Stomach (tissue), 9 donors: ENCODE measurements around the gene IL4. TPM values are rescaled to one million over a fixed set of nuclear protein-coding genes. Genes with fewer than 3 reads are reported as not detected.

ENCODE experiments used
- DNase-seq, 2 donors: peaks; one replicate each; pipeline versions ENCODE4 v3.0.0 to v3.0.0-alpha.2; 2013 to 2019
- H3K27ac ChIP-seq, 5 donors: fragments of 200-600 bp in 4 of 5; sonication (generic) in 4 of 5; one replicate each; pipeline ENCODE4 v1.5.1; 2013 to 2019; ENCODE audit warnings: mild to moderate bottlenecking in 1 of 5, moderate library complexity in 1 of 5
- H3K27me3 ChIP-seq, 3 donors: fragments of 200-600 bp; sonication (generic); one replicate each; pipeline ENCODE4 v1.5.1; 2017 to 2019; ENCODE audit warnings: mixed run types in 1 of 3
- H3K36me3 ChIP-seq, 4 donors: fragments of 200-600 bp; sonication (generic); 1 replicate in 3 of 4; 2 replicates in 1 of 4; pipeline ENCODE4 v1.5.1; 2016 to 2019
- H3K4me1 ChIP-seq, 4 donors: fragments of 200-600 bp; sonication (generic); one replicate each; pipeline ENCODE4 v1.5.1; 2016 to 2019
- H3K4me3 ChIP-seq, 4 donors: fragments of 200-600 bp; sonication (generic) in 3 of 4; one replicate each; pipeline ENCODE4 v1.5.1; 2016 to 2019; ENCODE audit warnings: mild to moderate bottlenecking in 1 of 4
- H3K9me3 ChIP-seq, 4 donors: fragments of 200-600 bp; sonication (generic); one replicate each; pipeline ENCODE4 v1.5.1; 2016 to 2019
- CTCF ChIP-seq, 7 experiments: fragments of 450-650 bp in 4 of 7; fragments of 200-600 bp in 3 of 7; sonication (generic) in 3 of 7; IDR thresholded peaks; one replicate each; pipeline ENCODE4 v1.5.1; 2016 to 2019; ENCODE audit warnings: antibody characterized with exemption in 7 of 7, control low read depth in 2 of 7, mild to moderate bottlenecking in 1 of 7
- EP300 ChIP-seq: sonication (generic); formaldehyde crosslinking; IDR thresholded peaks from one replicate; pipeline ENCODE4 v1.6.1; 2017; ENCODE audit warnings: antibody characterized with exemption
- POLR2A ChIP-seq, 4 donors: fragments of 450-650 bp; IDR thresholded peaks; one replicate each; pipeline ENCODE4 v1.6.1; 2016; ENCODE audit warnings: antibody characterized with exemption in 4 of 4, control low read depth in 2 of 4, mild to moderate bottlenecking in 1 of 4, moderate library complexity in 1 of 4
- POLR2AphosphoS5 ChIP-seq, 3 donors: sonication (generic); formaldehyde crosslinking; IDR thresholded peaks; one replicate each; pipeline ENCODE4 v1.6.1; 2016; ENCODE audit warnings: antibody characterized with exemption in 3 of 3
- WGBS, 5 donors: extraction: QIAGEN DNeasy Blood & Tissue Kit in 3 of 5; methylation state at CpG; one replicate each; pipeline versions ENCODE4 v1.1.5 to v1.1.7; 2013 to 2018; 5-methylcytosine and 5-hydroxymethylcytosine counted together
- intact Hi-C: fragments of 100-400 bp; cut with DNase I; formaldehyde crosslinking; loops from one replicate; pipeline ENCODE4 v1.15.1; 2023; ENCODE audit warnings: low total_unique reads
- polyA plus RNA-seq, 3 donors: library from polyadenylated mRNA; stranded (reverse); fragments of 200-250 nt; gene quantifications; one replicate each; pipeline ENCODE4 v1.2.3, GENCODE V29; 2013
- total RNA-seq, 5 donors: library from RNA; depleted of rRNA; stranded (reverse); fragments of >200 nt; gene quantifications; one replicate each; pipeline versions ENCODE4 v1.1.0 to v1.2.3, GENCODE V29; 2014 to 2016
- donor health status: healthy with polysubstance abuse.
- donor health status: Bipolar disorder and iron deficiency.
- donor health status: healthy.

The IL4 gene
- total and polyA plus RNA-seq, 8 donors, result not detected

GRCh38 chr5:132635873-132636272, 37.9 kb upstream of the IL4 start:
- no peak for TF ChIP-seq CTCF (IDR thresholded peaks at IDR 0.05)
- no peak for TF ChIP-seq EP300
- TF ChIP-seq POLR2A (IDR thresholded peaks at IDR 0.05), result no peak
- no peak for TF ChIP-seq POLR2AphosphoS5 (IDR thresholded peaks at IDR 0.05)
- no peak for DNase-seq
- Histone ChIP-seq H3K9me3 (no peaks in the 10 kb centered on the region), H3K36me3 (peaks cover 30 to 68% (median 55%) of the 10 kb centered on the region in 4 donors), H3K4me1 (no peaks in the 10 kb centered on the region), H3K27ac (no peak overlapping the region), H3K27me3 (no peaks in the 10 kb centered on the region), H3K4me3 (no peak overlapping the region)
- 65 to 86% (median 78%) methylated on average over 4 of the region's 4 CpGs for WGBS, 5 donors
- intact Hi-C loops, result no loop called here

GRCh38 chr5:132637241-132637640, 36.5 kb upstream of the IL4 start:
- 95 to 99% (median 96%) methylated on average over 4 of the region's 4 CpGs for WGBS, 5 donors

GRCh38 chr5:132639706-132640130, 34.1 kb upstream of the IL4 start:
- no peaks in the 10 kb centered on the region for H3K4me1 ChIP-seq
- no peak for DNase-seq
- intact Hi-C loops, result no loop called here
- H3K36me3 ChIP-seq, result peaks cover 39 to 84% (median 77%) of the 10 kb centered on the region in 4 donors
- no peak overlapping the region for H3K27ac ChIP-seq
- TF ChIP-seq POLR2AphosphoS5 (IDR thresholded peaks at IDR 0.05), result no peak
- no peak for TF ChIP-seq POLR2A (IDR thresholded peaks at IDR 0.05)
- TF ChIP-seq CTCF (IDR thresholded peaks at IDR 0.05), result no peak
- TF ChIP-seq EP300, result no peak
- no peaks in the 10 kb centered on the region for H3K9me3 ChIP-seq
- no peaks in the 10 kb centered on the region for H3K27me3 ChIP-seq
- WGBS, 5 donors, result 82 to 91% (median 85%) methylated on average over 2 of the region's 2 CpGs
- no peak overlapping the region for H3K4me3 ChIP-seq

More at GRCh38 chr5:132637241-132637640, 36.5 kb upstream of the IL4 start:
- no peak for TF ChIP-seq POLR2AphosphoS5 (IDR thresholded peaks at IDR 0.05)
- no peak for TF ChIP-seq EP300
- no peak for TF ChIP-seq POLR2A (IDR thresholded peaks at IDR 0.05)
- no peak for TF ChIP-seq CTCF (IDR thresholded peaks at IDR 0.05)
- Histone ChIP-seq H3K4me3 (no peak overlapping the region), H3K27me3 (no peaks in the 10 kb centered on the region), H3K4me1 (no peaks in the 10 kb centered on the region), H3K27ac (no peak overlapping the region), H3K36me3 (peaks cover 35 to 74% (median 68%) of the 10 kb centered on the region in 4 donors), H3K9me3 (no peaks in the 10 kb centered on the region)
- intact Hi-C loops, result no loop called here
- no peak for DNase-seq

- Histone ChIP-seq H3K9me3 (no peaks in the 10 kb centered on the region), H3K4me1 (no peaks in the 10 kb centered on the region), H3K4me3 (no peak overlapping the region), H3K27me3 (no peaks in the 10 kb centered on the region), H3K36me3 (peaks cover 39 to 79% (median 75%) of the 10 kb centered on the region in 4 donors), H3K27ac (no peak overlapping the region)
- intact Hi-C loops, result no loop called here
- TF ChIP-seq POLR2A (IDR thresholded peaks at IDR 0.05) (no peak), POLR2AphosphoS5 (IDR thresholded peaks at IDR 0.05) (no peak), CTCF (IDR thresholded peaks at IDR 0.05) (no peak), EP300 (no peak)
- DNase-seq, result no peak
- WGBS, 5 donors, result 83 to 88% (median 84%) methylated on average over 4 of the region's 4 CpGs
Measured at GRCh38 chr5:132640613-132641012, 33.2 kb upstream of the IL4 start.
